WTC11 (cell line): Measurements from ENCODE around the gene UTP3. TPM values are rescaled to one million over a fixed set of nuclear protein-coding genes. Genes with fewer than 3 reads are reported as not detected.

Experiments
- ATAC-seq: fragments of 200-7000 bp; cut with Tn5 transposase; 2 replicates; pipeline ENCODE4 v1.10.0; 2021; ENCODE audit warnings: mild to moderate bottlenecking, moderate library complexity
- CTCF ChIA-PET: fragments of 300-600 bp; sonication (Branson Sonifier 250); formaldehyde crosslinking; loops from one replicate; lab custom pipeline; 2021; ENCODE audit warnings: antibody characterized with exemption; lab: Charles Lee
- POLR2A ChIA-PET: fragments of 350-600 bp; sonication (Branson Sonifier 250); formaldehyde crosslinking; loops from one replicate; lab custom pipeline; 2021; ENCODE audit warnings: antibody characterized with exemption; lab: Charles Lee
- DNase-seq: peaks from one replicate; pipeline ENCODE4 v3.0.0; 2021; ENCODE audit warnings: low spot score
- H3K27ac Mint-ChIP-seq: 2 replicates; pipeline ENCODE4 v1.8.0; 2021; ENCODE audit warnings: mixed read lengths
- H3K27me3 Mint-ChIP-seq: 2 replicates; pipeline ENCODE4 v1.8.0; 2021; ENCODE audit warnings: low read depth, mild to moderate bottlenecking, moderate library complexity, mixed read lengths
- H3K36me3 Mint-ChIP-seq: 2 replicates; pipeline ENCODE4 v1.8.0; 2021; ENCODE audit warnings: mixed read lengths
- H3K4me1 Mint-ChIP-seq: 2 replicates; pipeline ENCODE4 v1.8.0; 2022; ENCODE audit warnings: mixed read lengths
- H3K4me3 Mint-ChIP-seq: 2 replicates; pipeline ENCODE4 v1.8.0; 2021; ENCODE audit warnings: mild to moderate bottlenecking, moderate library complexity, mixed read lengths
- H3K9me3 Mint-ChIP-seq: 2 replicates; pipeline ENCODE4 v1.8.0; 2021; ENCODE audit warnings: mixed read lengths
- CBFB ChIP-seq: sonication (generic); formaldehyde crosslinking; IDR thresholded peaks from 2 replicates; pipeline ENCODE4 v1.8.1; 2022; ENCODE audit warnings: mild to moderate bottlenecking, low read depth, missing genetic modification reagents
- ESRRA ChIP-seq: sonication (generic); formaldehyde crosslinking; IDR thresholded peaks from 2 replicates; pipeline ENCODE4 v1.8.1; 2022; ENCODE audit warnings: mild to moderate bottlenecking, missing genetic modification reagents, borderline replicate concordance
- FOXP1 ChIP-seq: sonication (generic); formaldehyde crosslinking; IDR thresholded peaks from 2 replicates; pipeline ENCODE4 v1.8.0; 2022; ENCODE audit warnings: missing genetic modification reagents, mild to moderate bottlenecking, moderate library complexity, borderline replicate concordance
- GRHL2 ChIP-seq: fragments of 250-450 bp; sonication (Bioruptor Pico); IDR thresholded peaks from 2 replicates; pipeline ENCODE4 v1.8.0; 2022; ENCODE audit warnings: mild to moderate bottlenecking, moderate library complexity; ENCODE audit not compliant: insufficient replicate concordance, severe bottlenecking
- KAT7 ChIP-seq: sonication (generic); formaldehyde crosslinking; IDR thresholded peaks from 2 replicates; pipeline ENCODE4 v1.8.1; 2023; ENCODE audit warnings: missing genetic modification reagents, mild to moderate bottlenecking, borderline replicate concordance
- NFATC4 ChIP-seq: fragments of 250-450 bp; sonication (Bioruptor Pico); IDR thresholded peaks from 2 replicates; pipeline ENCODE4 v1.9.0; 2021; ENCODE audit warnings: mild to moderate bottlenecking
- NR1H2 ChIP-seq: sonication (generic); formaldehyde crosslinking; IDR thresholded peaks from 2 replicates; pipeline ENCODE4 v1.9.0; 2021; ENCODE audit warnings: mild to moderate bottlenecking, moderate library complexity, missing genetic modification reagents
- OVOL2 ChIP-seq: fragments of 250-450 bp; sonication (Bioruptor Pico); IDR thresholded peaks from 2 replicates; pipeline ENCODE4 v1.9.0; 2021; ENCODE audit warnings: mild to moderate bottlenecking, borderline replicate concordance
- RELA ChIP-seq: sonication (generic); formaldehyde crosslinking; IDR thresholded peaks from 2 replicates; pipeline ENCODE4 v1.8.1; 2022; ENCODE audit warnings: missing genetic modification reagents, mild to moderate bottlenecking, borderline replicate concordance
- SMAD3 ChIP-seq: sonication (generic); formaldehyde crosslinking; IDR thresholded peaks from 2 replicates; pipeline ENCODE4 v1.8.0; 2022; ENCODE audit warnings: missing genetic modification reagents, mild to moderate bottlenecking, borderline replicate concordance
- ZNF219 ChIP-seq: sonication (generic); formaldehyde crosslinking; IDR thresholded peaks from 2 replicates; pipeline ENCODE4 v1.8.0; 2023; ENCODE audit warnings: missing genetic modification reagents, mild to moderate bottlenecking, borderline replicate concordance
- ZNF416 ChIP-seq: fragments of 250-450 bp; sonication (Bioruptor Pico); IDR thresholded peaks from 2 replicates; pipeline ENCODE4 v1.9.0; 2021; ENCODE audit warnings: mild to moderate bottlenecking, inconsistent platforms
- ZNF671 ChIP-seq: fragments of 250-450 bp; sonication (Bioruptor Pico); IDR thresholded peaks from 2 replicates; pipeline ENCODE4 v1.8.0; 2021; ENCODE audit warnings: mild to moderate bottlenecking
- total RNA-seq: library from RNA; stranded (reverse); gene quantifications from 3 replicates; pipeline ENCODE4 v1.2.3, GENCODE V29; 2021
- TF ChIP-seq, protein P1 (sequence below): sonication (generic); formaldehyde crosslinking; IDR thresholded peaks from 2 replicates; pipeline ENCODE4 v1.8.1; 2022; ENCODE audit warnings: mild to moderate bottlenecking, missing genetic modification reagents, moderate library complexity, borderline replicate concordance
- TF ChIP-seq, protein P2 (sequence below): sonication (generic); formaldehyde crosslinking; IDR thresholded peaks from 2 replicates; pipeline ENCODE4 v1.8.1; 2022; ENCODE audit warnings: low read depth, mild to moderate bottlenecking, moderate library complexity, missing genetic modification reagents, borderline replicate concordance
- TF ChIP-seq, protein P3 (sequence below): fragments of 250-450 bp; sonication (Bioruptor Pico); IDR thresholded peaks from 2 replicates; pipeline ENCODE4 v1.9.0; 2021; ENCODE audit warnings: mild to moderate bottlenecking
- TF ChIP-seq, protein P4 (sequence below): sonication (generic); formaldehyde crosslinking; IDR thresholded peaks from 2 replicates; pipeline ENCODE4 v1.8.0; 2023; ENCODE audit warnings: missing genetic modification reagents, mild to moderate bottlenecking, borderline replicate concordance
- TF ChIP-seq, protein P5 (sequence below): sonication (generic); formaldehyde crosslinking; IDR thresholded peaks from 2 replicates; pipeline ENCODE4 v1.8.1; 2022; ENCODE audit warnings: mild to moderate bottlenecking, moderate library complexity, missing genetic modification reagents
- TF ChIP-seq, protein P6 (sequence below): sonication (generic); formaldehyde crosslinking; IDR thresholded peaks from 2 replicates; pipeline ENCODE4 v1.8.1; 2023; ENCODE audit warnings: mild to moderate bottlenecking, missing genetic modification reagents, borderline replicate concordance

Gene UTP3
- total RNA-seq, 1 experiment from 2014 or later, result 45.5 TPM

DNA sequence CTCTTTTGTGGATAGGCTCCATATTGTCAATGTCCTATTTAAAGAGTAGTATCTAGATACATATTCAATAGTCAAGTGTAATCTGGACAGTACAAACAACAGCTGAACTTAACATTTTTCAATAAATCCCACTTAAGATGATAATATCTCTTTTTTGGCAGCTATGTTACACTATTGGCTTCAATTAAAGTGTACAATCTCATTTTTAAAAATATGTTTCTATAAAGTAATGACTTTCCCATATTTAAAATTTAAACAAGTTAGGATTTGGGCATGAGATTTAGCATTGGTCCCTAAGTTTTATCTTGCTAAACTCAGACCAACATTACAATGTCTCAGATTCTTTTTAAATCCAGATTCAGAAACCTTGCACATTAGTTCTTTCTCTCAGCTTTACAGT, 14.1 kb upstream of the UTP3 start (continued):
- TF ChIP-seq KAT7 (CRISPR knock-in tag), result no peak
- TF ChIP-seq, protein P1, sequence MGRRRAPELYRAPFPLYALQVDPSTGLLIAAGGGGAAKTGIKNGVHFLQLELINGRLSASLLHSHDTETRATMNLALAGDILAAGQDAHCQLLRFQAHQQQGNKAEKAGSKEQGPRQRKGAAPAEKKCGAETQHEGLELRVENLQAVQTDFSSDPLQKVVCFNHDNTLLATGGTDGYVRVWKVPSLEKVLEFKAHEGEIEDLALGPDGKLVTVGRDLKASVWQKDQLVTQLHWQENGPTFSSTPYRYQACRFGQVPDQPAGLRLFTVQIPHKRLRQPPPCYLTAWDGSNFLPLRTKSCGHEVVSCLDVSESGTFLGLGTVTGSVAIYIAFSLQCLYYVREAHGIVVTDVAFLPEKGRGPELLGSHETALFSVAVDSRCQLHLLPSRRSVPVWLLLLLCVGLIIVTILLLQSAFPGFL (CRISPR knock-in tag), result no peak
- no peak for TF ChIP-seq CBFB (CRISPR knock-in tag)
- no peak for TF ChIP-seq NFATC4 (CRISPR knock-in tag)
- no peak for TF ChIP-seq FOXP1 (CRISPR knock-in tag)
- no peak for TF ChIP-seq ZNF416 (CRISPR knock-in tag)
- TF ChIP-seq ZNF219, result no peak
- TF ChIP-seq SMAD3 (CRISPR knock-in tag), result no peak
- TF ChIP-seq ZNF671, result no peak
- TF ChIP-seq, protein P2, sequence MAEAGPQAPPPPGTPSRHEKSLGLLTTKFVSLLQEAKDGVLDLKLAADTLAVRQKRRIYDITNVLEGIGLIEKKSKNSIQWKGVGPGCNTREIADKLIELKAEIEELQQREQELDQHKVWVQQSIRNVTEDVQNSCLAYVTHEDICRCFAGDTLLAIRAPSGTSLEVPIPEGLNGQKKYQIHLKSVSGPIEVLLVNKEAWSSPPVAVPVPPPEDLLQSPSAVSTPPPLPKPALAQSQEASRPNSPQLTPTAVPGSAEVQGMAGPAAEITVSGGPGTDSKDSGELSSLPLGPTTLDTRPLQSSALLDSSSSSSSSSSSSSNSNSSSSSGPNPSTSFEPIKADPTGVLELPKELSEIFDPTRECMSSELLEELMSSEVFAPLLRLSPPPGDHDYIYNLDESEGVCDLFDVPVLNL, result no peak
- TF ChIP-seq, protein P3, sequence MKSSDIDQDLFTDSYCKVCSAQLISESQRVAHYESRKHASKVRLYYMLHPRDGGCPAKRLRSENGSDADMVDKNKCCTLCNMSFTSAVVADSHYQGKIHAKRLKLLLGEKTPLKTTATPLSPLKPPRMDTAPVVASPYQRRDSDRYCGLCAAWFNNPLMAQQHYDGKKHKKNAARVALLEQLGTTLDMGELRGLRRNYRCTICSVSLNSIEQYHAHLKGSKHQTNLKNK, result no peak

DNA sequence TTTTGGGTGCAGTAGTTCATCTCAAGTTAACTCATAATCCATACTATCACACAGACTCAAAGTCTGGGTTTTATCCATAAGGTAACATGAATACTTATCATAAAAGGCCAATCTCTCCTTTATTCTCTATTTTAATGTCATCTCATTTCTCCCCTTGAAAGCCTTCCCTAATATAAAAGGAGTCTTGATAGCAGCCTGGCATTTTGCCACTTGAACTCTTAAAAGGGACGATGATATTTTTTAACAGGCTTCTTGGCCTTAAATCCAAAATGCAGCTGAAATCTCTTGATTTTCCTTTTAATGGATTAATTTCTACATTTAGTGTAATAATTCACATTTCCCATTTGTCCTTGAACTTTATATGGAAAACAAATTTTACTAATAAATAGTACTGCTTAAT, 13.6 kb upstream of the UTP3 start:
- ATAC-seq (no peak), DNase-seq (no peak)
- ChIA-PET CTCF (no interaction called here), POLR2A (no interaction called here)
- Mint-ChIP-seq H3K27ac (no peak overlapping the region), H3K36me3 (no peaks in the 10 kb centered on the region), H3K9me3 (no peaks in the 10 kb centered on the region), H3K4me1 (no peaks in the 10 kb centered on the region), H3K4me3 (no peak overlapping the region), H3K27me3 (peaks cover 5% of the 10 kb centered on the region; the same call in 1 of the 2 replicates)
- no peak for TF ChIP-seq KAT7 (CRISPR knock-in tag)
- no peak for TF ChIP-seq FOXP1 (CRISPR knock-in tag)
- TF ChIP-seq GRHL2 (CRISPR knock-in tag), result no peak
- no peak for TF ChIP-seq NFATC4 (CRISPR knock-in tag)
- no peak for TF ChIP-seq OVOL2 (CRISPR knock-in tag)
- TF ChIP-seq, protein P4, sequence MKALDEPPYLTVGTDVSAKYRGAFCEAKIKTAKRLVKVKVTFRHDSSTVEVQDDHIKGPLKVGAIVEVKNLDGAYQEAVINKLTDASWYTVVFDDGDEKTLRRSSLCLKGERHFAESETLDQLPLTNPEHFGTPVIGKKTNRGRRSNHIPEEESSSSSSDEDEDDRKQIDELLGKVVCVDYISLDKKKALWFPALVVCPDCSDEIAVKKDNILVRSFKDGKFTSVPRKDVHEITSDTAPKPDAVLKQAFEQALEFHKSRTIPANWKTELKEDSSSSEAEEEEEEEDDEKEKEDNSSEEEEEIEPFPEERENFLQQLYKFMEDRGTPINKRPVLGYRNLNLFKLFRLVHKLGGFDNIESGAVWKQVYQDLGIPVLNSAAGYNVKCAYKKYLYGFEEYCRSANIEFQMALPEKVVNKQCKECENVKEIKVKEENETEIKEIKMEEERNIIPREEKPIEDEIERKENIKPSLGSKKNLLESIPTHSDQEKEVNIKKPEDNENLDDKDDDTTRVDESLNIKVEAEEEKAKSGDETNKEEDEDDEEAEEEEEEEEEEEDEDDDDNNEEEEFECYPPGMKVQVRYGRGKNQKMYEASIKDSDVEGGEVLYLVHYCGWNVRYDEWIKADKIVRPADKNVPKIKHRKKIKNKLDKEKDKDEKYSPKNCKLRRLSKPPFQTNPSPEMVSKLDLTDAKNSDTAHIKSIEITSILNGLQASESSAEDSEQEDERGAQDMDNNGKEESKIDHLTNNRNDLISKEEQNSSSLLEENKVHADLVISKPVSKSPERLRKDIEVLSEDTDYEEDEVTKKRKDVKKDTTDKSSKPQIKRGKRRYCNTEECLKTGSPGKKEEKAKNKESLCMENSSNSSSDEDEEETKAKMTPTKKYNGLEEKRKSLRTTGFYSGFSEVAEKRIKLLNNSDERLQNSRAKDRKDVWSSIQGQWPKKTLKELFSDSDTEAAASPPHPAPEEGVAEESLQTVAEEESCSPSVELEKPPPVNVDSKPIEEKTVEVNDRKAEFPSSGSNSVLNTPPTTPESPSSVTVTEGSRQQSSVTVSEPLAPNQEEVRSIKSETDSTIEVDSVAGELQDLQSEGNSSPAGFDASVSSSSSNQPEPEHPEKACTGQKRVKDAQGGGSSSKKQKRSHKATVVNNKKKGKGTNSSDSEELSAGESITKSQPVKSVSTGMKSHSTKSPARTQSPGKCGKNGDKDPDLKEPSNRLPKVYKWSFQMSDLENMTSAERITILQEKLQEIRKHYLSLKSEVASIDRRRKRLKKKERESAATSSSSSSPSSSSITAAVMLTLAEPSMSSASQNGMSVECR (CRISPR knock-in tag), result no peak
- TF ChIP-seq, protein P5, sequence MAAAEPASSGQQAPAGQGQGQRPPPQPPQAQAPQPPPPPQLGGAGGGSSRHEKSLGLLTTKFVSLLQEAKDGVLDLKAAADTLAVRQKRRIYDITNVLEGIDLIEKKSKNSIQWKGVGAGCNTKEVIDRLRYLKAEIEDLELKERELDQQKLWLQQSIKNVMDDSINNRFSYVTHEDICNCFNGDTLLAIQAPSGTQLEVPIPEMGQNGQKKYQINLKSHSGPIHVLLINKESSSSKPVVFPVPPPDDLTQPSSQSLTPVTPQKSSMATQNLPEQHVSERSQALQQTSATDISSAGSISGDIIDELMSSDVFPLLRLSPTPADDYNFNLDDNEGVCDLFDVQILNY (CRISPR knock-in tag), result no peak
- no peak for TF ChIP-seq ESRRA (CRISPR knock-in tag)
- TF ChIP-seq, protein P6, sequence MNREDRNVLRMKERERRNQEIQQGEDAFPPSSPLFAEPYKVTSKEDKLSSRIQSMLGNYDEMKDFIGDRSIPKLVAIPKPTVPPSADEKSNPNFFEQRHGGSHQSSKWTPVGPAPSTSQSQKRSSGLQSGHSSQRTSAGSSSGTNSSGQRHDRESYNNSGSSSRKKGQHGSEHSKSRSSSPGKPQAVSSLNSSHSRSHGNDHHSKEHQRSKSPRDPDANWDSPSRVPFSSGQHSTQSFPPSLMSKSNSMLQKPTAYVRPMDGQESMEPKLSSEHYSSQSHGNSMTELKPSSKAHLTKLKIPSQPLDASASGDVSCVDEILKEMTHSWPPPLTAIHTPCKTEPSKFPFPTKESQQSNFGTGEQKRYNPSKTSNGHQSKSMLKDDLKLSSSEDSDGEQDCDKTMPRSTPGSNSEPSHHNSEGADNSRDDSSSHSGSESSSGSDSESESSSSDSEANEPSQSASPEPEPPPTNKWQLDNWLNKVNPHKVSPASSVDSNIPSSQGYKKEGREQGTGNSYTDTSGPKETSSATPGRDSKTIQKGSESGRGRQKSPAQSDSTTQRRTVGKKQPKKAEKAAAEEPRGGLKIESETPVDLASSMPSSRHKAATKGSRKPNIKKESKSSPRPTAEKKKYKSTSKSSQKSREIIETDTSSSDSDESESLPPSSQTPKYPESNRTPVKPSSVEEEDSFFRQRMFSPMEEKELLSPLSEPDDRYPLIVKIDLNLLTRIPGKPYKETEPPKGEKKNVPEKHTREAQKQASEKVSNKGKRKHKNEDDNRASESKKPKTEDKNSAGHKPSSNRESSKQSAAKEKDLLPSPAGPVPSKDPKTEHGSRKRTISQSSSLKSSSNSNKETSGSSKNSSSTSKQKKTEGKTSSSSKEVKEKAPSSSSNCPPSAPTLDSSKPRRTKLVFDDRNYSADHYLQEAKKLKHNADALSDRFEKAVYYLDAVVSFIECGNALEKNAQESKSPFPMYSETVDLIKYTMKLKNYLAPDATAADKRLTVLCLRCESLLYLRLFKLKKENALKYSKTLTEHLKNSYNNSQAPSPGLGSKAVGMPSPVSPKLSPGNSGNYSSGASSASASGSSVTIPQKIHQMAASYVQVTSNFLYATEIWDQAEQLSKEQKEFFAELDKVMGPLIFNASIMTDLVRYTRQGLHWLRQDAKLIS (CRISPR knock-in tag), result no peak
- no peak for TF ChIP-seq NR1H2 (CRISPR knock-in tag)
- no peak for TF ChIP-seq RELA (CRISPR knock-in tag)
